Measurements from ENCODE around the gene LRP1B. TPM values are rescaled to one million over a fixed set of nuclear protein-coding genes. Genes with fewer than 3 reads are reported as not detected.

LRP1B gene
- total and polyA plus RNA-seq, 2 donors from 2014 or later = 0.69 to 1.2 TPM

GRCh38 chr2:141517180-141517851, 613.5 kb downstream of the LRP1B start:
- Histone ChIP-seq H3K4me3 (ENCODE audit: low read length in 3 of 3) (no peak overlapping the region), H3K4me1 (ENCODE audit: control insufficient read depth in 2 of 3, insufficient read depth in 2 of 3, low read depth in 1 of 3, low read length in 3 of 3) (no peaks in the 10 kb centered on the region), H3K9ac (ENCODE audit: low read length in 3 of 3) (no peak overlapping the region), H3K36me3 (ENCODE audit: control insufficient read depth in 2 of 3, insufficient read depth in 3 of 3, low read length in 3 of 3) (no peaks in the 10 kb centered on the region), H3K9me3 (ENCODE audit: control insufficient read depth in 2 of 3, insufficient read depth in 1 of 3, low read length in 3 of 3) (no peaks in the 10 kb centered on the region), H3K27me3 (ENCODE audit: control insufficient read depth, insufficient read depth, low read length) (no peaks in the 10 kb centered on the region), H3K27ac (ENCODE audit: low read depth in 2 of 2, low read length in 2 of 2) (no peak overlapping the region)
- FAIRE-seq (no peak), DNase-seq (no peak)
- TF ChIP-seq CTCF (IDR thresholded peaks at IDR 0.05; ENCODE audit: borderline replicate concordance, extremely low read depth, insufficient read depth) = no peak
- intact Hi-C loops (cut with DNase I) = no loop called here

GRCh38 chr2:141515931-141516330, 614.9 kb downstream of the LRP1B start:
- no peaks in the 10 kb centered on the region for H3K27me3 ChIP-seq (ENCODE audit: control insufficient read depth, insufficient read depth, low read length)
- H3K27ac ChIP-seq (ENCODE audit: low read depth in 2 of 2, low read length in 2 of 2) = no peak overlapping the region
- H3K4me1 ChIP-seq (ENCODE audit: control insufficient read depth in 2 of 3, insufficient read depth in 2 of 3, low read depth in 1 of 3, low read length in 3 of 3) = no peaks in the 10 kb centered on the region
- no peak for TF ChIP-seq CTCF (IDR thresholded peaks at IDR 0.05; ENCODE audit: borderline replicate concordance, extremely low read depth, insufficient read depth)
- no peaks in the 10 kb centered on the region for H3K36me3 ChIP-seq (ENCODE audit: control insufficient read depth in 2 of 3, insufficient read depth in 3 of 3, low read length in 3 of 3)
- H3K9me3 ChIP-seq (ENCODE audit: control insufficient read depth in 2 of 3, insufficient read depth in 1 of 3, low read length in 3 of 3) = no peaks in the 10 kb centered on the region
- no peak overlapping the region for H3K9ac ChIP-seq (ENCODE audit: low read length in 3 of 3)
- no peak overlapping the region for H3K4me3 ChIP-seq (ENCODE audit: low read length in 3 of 3)
- DNase-seq (no peak), FAIRE-seq (no peak)
- intact Hi-C loops (cut with DNase I) = no loop called here

- no peaks in the 10 kb centered on the region for H3K4me1 ChIP-seq (ENCODE audit: control insufficient read depth in 2 of 3, insufficient read depth in 2 of 3, low read depth in 1 of 3, low read length in 3 of 3)
- H3K27me3 ChIP-seq (ENCODE audit: control insufficient read depth, insufficient read depth, low read length) = no peaks in the 10 kb centered on the region
- TF ChIP-seq CTCF (IDR thresholded peaks at IDR 0.05; ENCODE audit: borderline replicate concordance, extremely low read depth, insufficient read depth) = no peak
- H3K36me3 ChIP-seq (ENCODE audit: control insufficient read depth in 2 of 3, insufficient read depth in 3 of 3, low read length in 3 of 3) = no peaks in the 10 kb centered on the region
- H3K9ac ChIP-seq (ENCODE audit: low read length in 3 of 3) = no peak overlapping the region
- no peak for DNase-seq
- intact Hi-C loops (cut with DNase I) = no loop called here
- H3K27ac ChIP-seq (ENCODE audit: low read depth in 2 of 2, low read length in 2 of 2) = no peak overlapping the region
- H3K4me3 ChIP-seq (ENCODE audit: low read length in 3 of 3) = no peak overlapping the region
- no peaks in the 10 kb centered on the region for H3K9me3 ChIP-seq (ENCODE audit: control insufficient read depth in 2 of 3, insufficient read depth in 1 of 3, low read length in 3 of 3)
- FAIRE-seq = no peak
These were observed 617.0 kb downstream of the LRP1B start for GRCh38 chr2:141513853-141514252.
